ENCODE results near the gene LTK.

Gene LTK

DNA sequence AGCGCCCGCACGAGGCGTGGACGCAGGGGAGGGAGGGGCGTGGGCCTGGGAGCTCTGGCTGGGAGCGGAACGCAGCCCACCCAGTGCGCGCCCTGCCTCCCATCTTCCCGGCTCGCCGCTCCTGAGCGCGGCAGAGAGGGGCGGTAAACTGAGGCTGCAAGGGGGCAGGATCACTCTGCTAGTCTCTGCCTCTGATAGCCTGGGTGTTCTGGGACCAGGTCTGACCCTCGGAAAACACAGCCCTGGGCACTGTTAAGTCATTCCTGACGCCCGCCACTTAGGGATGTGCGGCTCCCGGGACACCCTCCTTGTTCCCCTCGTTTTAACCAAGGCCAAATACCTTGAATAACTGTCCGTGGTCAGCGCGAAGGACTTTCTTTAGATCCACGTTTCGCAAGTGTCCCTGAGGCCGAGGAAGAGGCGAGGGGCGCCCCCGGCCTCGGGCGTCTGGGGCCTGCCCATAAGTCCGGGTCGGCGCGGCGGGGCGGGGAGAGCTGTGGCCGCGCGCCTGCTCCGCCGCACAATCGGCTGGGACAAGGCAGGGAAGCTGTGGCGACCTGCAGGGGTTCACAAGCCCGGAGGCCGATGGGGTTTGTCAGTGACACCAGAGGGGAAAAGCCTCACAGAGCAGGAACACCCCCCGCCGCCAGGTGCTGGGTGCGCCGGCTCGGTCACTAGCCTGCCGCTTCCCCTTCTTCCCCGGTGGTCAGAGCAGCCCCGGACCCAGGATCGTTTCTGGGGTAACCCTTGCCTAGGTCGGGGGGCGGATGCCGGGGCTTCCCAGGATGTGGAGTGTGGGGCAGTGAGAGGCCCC, 18.5 kb downstream of the LTK start:
- TF ChIP-seq SIN3A (IDR thresholded peaks at IDR 0.05; ENCODE audit: borderline replicate concordance, insufficient read depth, low read length) (no peak), TAF1 (IDR thresholded peaks at IDR 0.05; ENCODE audit: borderline replicate concordance, insufficient read depth, low read length) (no peak), POLR2AphosphoS5 (IDR thresholded peaks at IDR 0.05; ENCODE audit: low read depth, low read length) (no peak)
- TF ChIP-seq, protein P1, sequence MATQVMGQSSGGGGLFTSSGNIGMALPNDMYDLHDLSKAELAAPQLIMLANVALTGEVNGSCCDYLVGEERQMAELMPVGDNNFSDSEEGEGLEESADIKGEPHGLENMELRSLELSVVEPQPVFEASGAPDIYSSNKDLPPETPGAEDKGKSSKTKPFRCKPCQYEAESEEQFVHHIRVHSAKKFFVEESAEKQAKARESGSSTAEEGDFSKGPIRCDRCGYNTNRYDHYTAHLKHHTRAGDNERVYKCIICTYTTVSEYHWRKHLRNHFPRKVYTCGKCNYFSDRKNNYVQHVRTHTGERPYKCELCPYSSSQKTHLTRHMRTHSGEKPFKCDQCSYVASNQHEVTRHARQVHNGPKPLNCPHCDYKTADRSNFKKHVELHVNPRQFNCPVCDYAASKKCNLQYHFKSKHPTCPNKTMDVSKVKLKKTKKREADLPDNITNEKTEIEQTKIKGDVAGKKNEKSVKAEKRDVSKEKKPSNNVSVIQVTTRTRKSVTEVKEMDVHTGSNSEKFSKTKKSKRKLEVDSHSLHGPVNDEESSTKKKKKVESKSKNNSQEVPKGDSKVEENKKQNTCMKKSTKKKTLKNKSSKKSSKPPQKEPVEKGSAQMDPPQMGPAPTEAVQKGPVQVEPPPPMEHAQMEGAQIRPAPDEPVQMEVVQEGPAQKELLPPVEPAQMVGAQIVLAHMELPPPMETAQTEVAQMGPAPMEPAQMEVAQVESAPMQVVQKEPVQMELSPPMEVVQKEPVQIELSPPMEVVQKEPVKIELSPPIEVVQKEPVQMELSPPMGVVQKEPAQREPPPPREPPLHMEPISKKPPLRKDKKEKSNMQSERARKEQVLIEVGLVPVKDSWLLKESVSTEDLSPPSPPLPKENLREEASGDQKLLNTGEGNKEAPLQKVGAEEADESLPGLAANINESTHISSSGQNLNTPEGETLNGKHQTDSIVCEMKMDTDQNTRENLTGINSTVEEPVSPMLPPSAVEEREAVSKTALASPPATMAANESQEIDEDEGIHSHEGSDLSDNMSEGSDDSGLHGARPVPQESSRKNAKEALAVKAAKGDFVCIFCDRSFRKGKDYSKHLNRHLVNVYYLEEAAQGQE (IDR thresholded peaks at IDR 0.05; ENCODE audit: insufficient read depth in 1 of 2, low read depth in 2 of 2, low read length in 2 of 2), result no peak

DNA sequence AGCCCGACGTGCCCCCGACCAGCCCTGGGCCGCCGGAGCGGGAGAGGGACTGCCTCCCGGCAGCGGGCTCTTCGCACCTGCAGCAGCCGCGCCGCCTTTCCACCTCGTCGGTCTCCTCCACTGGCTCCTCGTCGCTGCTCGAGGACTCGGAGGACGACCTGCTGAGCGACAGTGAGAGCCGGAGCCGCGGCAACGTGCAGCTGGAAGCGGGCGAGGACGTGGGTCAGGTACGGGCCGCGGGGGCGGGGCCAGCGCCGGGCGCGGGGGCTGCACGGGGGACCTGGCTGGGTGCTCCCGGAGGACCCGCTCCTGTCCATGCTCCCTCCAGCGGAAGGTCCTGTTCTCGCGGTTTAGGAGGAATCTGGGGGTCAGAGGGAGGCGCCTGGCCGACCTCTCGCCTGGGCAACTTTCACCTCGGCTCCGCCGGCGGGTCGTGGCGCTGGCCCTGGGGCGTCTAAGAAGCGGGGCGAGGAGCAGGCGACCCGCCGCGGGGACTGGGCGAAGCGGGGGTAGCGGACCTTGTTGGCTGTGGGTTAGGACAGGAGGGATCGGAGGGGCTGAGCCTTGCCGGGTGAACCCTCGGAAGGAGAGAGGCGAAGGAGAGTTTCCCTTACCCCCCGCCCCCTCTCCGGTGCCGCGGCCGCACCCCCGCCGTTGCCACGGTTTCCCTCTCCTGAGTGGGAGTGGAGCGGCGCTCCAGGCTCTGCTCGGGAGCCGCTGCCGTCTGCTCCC, 19.3 kb downstream of the LTK start:
- TF ChIP-seq POLR2AphosphoS5 (IDR thresholded peaks at IDR 0.05; ENCODE audit: low read depth, low read length) (no peak), FOXP2 (optimal IDR thresholded peaks at IDR 0.05; ENCODE audit: borderline replicate concordance, extremely low read depth, extremely low read length, insufficient read depth) (no peak), TAF1 (IDR thresholded peaks at IDR 0.05; ENCODE audit: borderline replicate concordance, insufficient read depth, low read length) (no peak), SIN3A (IDR thresholded peaks at IDR 0.05; ENCODE audit: borderline replicate concordance, insufficient read depth, low read length) (no peak)
- TF ChIP-seq, protein P1 (IDR thresholded peaks at IDR 0.05; ENCODE audit: insufficient read depth in 1 of 2, low read depth in 2 of 2, low read length in 2 of 2), result no peak

DNA sequence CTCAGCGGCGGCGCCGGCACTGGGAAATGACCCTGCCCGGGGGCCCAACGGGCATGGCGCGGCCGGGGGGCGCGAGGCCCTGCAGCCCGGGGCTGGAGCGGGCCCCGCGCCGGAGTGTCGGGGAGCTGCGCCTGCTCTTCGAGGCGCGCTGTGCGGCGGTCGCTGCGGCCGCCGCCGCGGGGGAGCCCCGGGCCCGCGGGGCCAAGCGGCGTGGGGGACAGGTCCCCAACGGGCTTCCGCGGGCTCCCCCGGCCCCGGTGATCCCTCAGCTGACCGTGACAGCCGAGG, 19.8 kb downstream of the LTK start:
- TF ChIP-seq, protein P1 (IDR thresholded peaks at IDR 0.05; ENCODE audit: insufficient read depth in 1 of 2, low read depth in 2 of 2, low read length in 2 of 2), result no peak
- TF ChIP-seq SIN3A (IDR thresholded peaks at IDR 0.05; ENCODE audit: borderline replicate concordance, insufficient read depth, low read length) (no peak), FOXP2 (optimal IDR thresholded peaks at IDR 0.05; ENCODE audit: borderline replicate concordance, extremely low read depth, extremely low read length, insufficient read depth) (no peak), POLR2AphosphoS5 (IDR thresholded peaks at IDR 0.05; ENCODE audit: low read depth, low read length) (no peak), TAF1 (IDR thresholded peaks at IDR 0.05; ENCODE audit: borderline replicate concordance, insufficient read depth, low read length) (no peak)

DNA sequence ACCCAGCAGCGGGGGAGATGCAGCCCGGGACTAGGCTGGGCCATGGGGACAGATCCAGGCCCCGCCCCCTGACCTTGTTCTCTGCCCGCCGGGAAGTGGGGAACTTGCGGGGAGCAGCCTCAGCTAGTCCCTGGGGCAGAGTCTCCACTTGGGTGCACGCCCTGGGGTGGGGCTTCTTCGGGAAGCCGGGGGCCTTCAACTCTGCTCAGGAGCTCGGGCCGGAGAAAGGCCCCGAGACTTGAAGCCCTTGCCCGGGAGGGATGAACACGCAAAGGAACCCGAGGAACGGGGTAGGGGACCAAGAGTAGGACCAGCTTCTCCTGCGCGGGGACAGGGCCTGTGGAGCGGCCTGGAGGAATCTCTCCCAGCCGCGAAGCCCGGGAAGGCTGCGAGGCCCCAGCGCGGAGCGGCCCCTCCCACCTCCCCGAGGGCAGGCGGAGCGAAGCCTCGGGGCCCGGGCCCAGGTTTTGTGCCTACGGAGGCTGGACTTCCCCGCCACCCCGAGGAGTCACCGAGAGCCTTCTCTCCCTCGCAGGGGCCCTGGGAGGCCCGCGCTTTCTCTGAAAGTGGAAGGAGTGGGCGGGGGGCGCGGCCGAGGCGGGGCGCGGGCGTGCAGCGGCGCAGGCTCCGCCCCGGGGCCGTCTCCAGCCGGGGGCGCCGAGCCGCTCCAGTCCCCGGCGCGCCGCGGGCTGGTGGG, 20.3 kb downstream of the LTK start, which contains the start of gene ITPKA:
Gene ITPKA, plus strand, starts transcription at position 670 of the 697 bp plus-strand sequence. CDS start 54 bp downstream, outside the sequence.
- TF ChIP-seq SIN3A (IDR thresholded peaks at IDR 0.05; ENCODE audit: borderline replicate concordance, insufficient read depth, low read length), result no peak
- TF ChIP-seq FOXP2 (optimal IDR thresholded peaks at IDR 0.05; ENCODE audit: borderline replicate concordance, extremely low read depth, extremely low read length, insufficient read depth), result no peak
- no peak for TF ChIP-seq TAF1 (IDR thresholded peaks at IDR 0.05; ENCODE audit: borderline replicate concordance, insufficient read depth, low read length)
- TF ChIP-seq, protein P1 (IDR thresholded peaks at IDR 0.05; ENCODE audit: insufficient read depth in 1 of 2, low read depth in 2 of 2, low read length in 2 of 2), result no peak
- no peak for TF ChIP-seq POLR2AphosphoS5 (IDR thresholded peaks at IDR 0.05; ENCODE audit: low read depth, low read length)
